Raji (cell line): ENCODE data around the gene IGFBP2.

ENCODE experiments used
- POLR2A ChIP-seq: IDR thresholded peaks from 2 replicates; pipeline ENCODE4 v1.6.1; 2011; ENCODE audit warnings: low read depth, low read length, control low read depth; ENCODE audit not compliant: insufficient read depth

Gene IGFBP2

GRCh38 chr2:216694826-216695217, 61.6 kb downstream of the IGFBP2 start:
- no peak for TF ChIP-seq POLR2A

DNA sequence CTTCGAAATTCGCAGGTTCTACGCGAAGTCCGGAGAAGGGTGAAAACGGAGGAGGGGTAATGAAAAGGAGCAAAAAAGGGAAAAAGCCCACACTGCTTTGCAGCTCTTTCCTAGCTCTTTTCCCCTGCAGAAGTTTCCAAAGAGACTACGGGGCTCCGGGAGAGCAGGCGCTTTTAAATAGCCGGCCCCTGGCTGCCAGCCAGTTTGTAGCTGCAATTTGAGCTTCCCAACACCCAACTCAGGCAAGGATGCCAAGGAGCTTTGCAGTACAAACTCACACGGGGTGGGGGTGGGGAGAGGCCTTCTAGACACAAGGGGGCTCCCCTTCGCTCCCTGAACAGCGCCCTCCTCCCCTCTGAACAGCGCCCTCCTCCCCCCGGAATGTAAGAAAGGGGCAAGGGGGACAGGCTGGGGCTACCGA, 62.2 kb downstream of the IGFBP2 start, which contains the start of gene IGFBP5:
Gene IGFBP5 (minus strand): TSS at position 149 of the 421 bp plus-strand sequence. CDS start 774 bp downstream, outside the sequence.
- no peak for TF ChIP-seq POLR2A

DNA sequence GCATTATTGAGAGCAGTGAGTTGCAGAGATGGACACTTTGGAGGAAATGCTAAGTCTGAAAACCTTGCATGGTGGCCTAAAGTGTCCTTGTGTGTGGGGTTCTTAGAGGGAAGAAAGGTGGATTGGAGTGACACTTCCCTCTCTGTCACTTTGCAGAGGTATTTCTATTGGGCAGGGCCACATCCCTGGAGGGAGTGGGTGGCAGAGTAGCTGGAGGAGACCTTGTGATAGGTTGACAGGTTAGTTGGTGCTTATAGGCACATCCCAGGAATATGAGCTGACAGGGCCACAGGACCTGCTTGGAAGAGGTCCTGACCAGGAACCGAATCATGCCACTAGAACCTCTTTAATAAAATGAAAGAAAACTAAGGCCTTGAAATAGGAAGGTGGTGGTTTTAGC, 63.1 kb downstream of the IGFBP2 start:
- no peak for TF ChIP-seq POLR2A

GRCh38 chr2:216696751-216697560, 63.7 kb downstream of the IGFBP2 start:
- TF ChIP-seq POLR2A = no peak

- TF ChIP-seq POLR2A = no peak
Measured at GRCh38 chr2:216698293-216698692, 65.1 kb downstream of the IGFBP2 start.

- TF ChIP-seq POLR2A = no peak
Measured at GRCh38 chr2:216698895-216699294, 65.7 kb downstream of the IGFBP2 start.

DNA sequence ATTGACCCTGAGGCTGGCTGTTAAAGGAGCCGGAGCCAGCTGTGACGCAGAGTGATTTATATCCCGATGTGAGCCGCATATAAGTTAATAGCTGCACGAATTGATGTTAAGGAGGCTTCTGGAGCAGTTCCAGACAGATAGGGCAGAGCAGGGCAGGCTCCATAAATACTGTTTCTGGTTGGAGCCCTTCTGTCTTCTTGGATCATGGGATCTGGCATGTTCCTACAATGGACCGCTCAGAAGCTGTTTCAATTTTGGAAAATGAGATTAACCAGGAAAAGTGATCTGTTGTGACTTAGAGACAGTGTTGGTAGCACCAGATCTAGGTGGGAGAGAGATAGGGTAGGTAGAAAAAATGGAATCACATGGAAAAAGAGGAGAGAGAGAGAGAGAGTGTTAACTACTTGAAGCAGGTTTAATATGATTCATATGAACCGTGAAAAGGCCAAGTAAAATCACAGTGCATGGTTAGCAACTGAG, 66.9 kb downstream of the IGFBP2 start:
- TF ChIP-seq POLR2A = no peak

GRCh38 chr2:216700781-216701180, 67.6 kb downstream of the IGFBP2 start:
- TF ChIP-seq POLR2A = no peak

- no peak for TF ChIP-seq POLR2A
Measured at GRCh38 chr2:216701544-216701943, 68.3 kb downstream of the IGFBP2 start.

DNA sequence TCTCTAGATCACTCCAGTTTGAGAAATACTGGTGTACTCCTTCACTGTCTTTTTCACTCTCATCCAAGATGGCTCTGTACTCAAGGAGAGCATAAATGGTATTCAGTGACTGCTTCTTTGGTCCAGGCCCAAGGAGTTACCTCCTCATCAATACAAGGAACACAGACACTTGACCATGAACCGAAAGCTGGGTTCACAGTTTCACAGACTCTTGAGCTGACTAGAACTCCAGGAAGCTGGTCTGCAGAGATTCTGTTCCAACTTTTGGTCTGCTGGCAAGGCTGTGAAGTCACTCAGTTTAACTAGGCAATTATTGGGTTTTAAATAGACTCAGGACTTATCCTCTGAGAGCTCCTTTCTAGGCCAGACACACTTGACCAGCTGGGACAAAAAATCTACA, 69.5 kb downstream of the IGFBP2 start:
- no peak for TF ChIP-seq POLR2A

GRCh38 chr2:216710551-216711301, 77.5 kb downstream of the IGFBP2 start:
- TF ChIP-seq POLR2A = no peak

GRCh38 chr2:216711348-216711747, 78.1 kb downstream of the IGFBP2 start:
- no peak for TF ChIP-seq POLR2A

DNA sequence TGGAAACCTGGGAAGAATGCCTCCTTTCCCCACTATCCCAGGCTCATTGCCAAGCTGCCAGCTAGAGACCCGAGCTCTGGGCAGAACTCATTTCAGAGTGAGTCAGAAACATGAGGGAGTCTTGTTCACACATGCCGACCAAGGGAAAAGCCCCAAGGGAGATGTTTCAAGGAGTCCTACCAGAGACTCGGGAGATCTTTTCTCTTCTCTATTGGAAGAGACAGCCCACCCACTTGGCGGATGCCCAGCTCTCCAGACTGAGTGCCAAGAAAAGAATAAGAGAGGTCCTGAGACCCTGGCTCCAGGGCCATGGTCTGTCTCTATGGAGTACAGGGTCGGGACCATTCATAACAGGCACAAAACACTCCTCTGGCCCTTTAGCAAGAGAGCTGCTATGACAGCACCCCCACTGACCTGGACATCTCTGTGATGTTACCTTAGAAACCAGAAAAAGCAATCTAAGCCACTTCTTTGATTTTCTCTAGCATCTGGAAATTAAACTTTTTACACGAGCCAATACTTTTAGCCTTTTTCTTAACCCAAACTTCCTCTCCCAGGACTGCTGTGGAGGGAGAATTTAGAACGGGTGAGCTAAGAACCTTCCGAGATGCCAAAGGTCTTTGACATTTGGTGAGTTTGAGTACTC, 80.6 kb downstream of the IGFBP2 start:
- no peak for TF ChIP-seq POLR2A
